Endothelial cell of umbilical vein (primary cell): Measurements from ENCODE around the gene GAB2. TPM values are rescaled to one million over a fixed set of nuclear protein-coding genes. Genes with fewer than 3 reads are reported as not detected.
A peak's percentile ranks its signal among the peaks of the same experiment; 100 is the strongest.

Experiments
- BruUV-seq: library from RNA; stranded (reverse); fragments of 400-500 nt; replicated peaks from 2 replicates; lab custom pipeline; 2021; lab: Mats Ljungman, UMichigan
- CTCF ChIA-PET: fragments of 300-600, 350-600 bp; sonication (Branson Sonifier 250); formaldehyde crosslinking; loops from one replicate; lab custom pipeline; 2021; ENCODE audit warnings: antibody characterized with exemption, inconsistent platforms; lab: Charles Lee
- POLR2A ChIA-PET: fragments of 300-600, 350-600 bp; sonication (Branson Sonifier 250); formaldehyde crosslinking; loops from one replicate; lab custom pipeline; 2021; ENCODE audit warnings: antibody characterized with exemption, inconsistent platforms; lab: Charles Lee
- DNase-seq: peaks from one replicate; pipeline ENCODE4 v3.0.0-alpha.2; 2011; ENCODE audit warnings: low read depth, low spot score
- FAIRE-seq: peaks from 2 replicates; lab custom pipeline; 2011; peaks lifted over from hg19 to GRCh38; lab: Jason Lieb, UNC
- H2AFZ ChIP-seq: 2 replicates; pipeline ENCODE4 v1.6.0; 2012; ENCODE audit warnings: low read depth, low read length, control low read depth, inconsistent platforms
- H3K27ac ChIP-seq: 2 replicates; pipeline ENCODE4 v1.5.1; 2011; ENCODE audit warnings: low read depth, mild to moderate bottlenecking, control low read depth, low read length, moderate library complexity; ENCODE audit not compliant: insufficient read depth
- H3K27me3 ChIP-seq, 2 experiments: 2 replicates each; pipeline versions ENCODE4 v1.6.0 to v1.6.1; 2011; ENCODE audit warnings: low read length in 2 of 2, mixed read lengths in 1 of 2; ENCODE audit not compliant: control insufficient read depth in 2 of 2, insufficient read depth in 2 of 2
- H3K36me3 ChIP-seq, 2 experiments: 2 replicates in 1 of 2; 3 replicates in 1 of 2; pipeline ENCODE4 v1.5.1; 2011; ENCODE audit warnings: low read length in 2 of 2, mild to moderate bottlenecking in 1 of 2, moderate library complexity in 1 of 2; ENCODE audit not compliant: control insufficient read depth in 2 of 2, insufficient read depth in 2 of 2; ENCODE audit errors: extremely low read depth in 1 of 2
- H3K4me1 ChIP-seq: 3 replicates; pipeline ENCODE4 v1.5.1; 2011; ENCODE audit warnings: mild to moderate bottlenecking, low read length; ENCODE audit not compliant: control insufficient read depth, insufficient read depth; ENCODE audit errors: extremely low read depth
- H3K4me2 ChIP-seq: 2 replicates; pipeline ENCODE4 v1.6.1; 2011; ENCODE audit warnings: low read length, control low read depth, mixed read lengths; ENCODE audit not compliant: insufficient read depth
- H3K4me3 ChIP-seq, 3 experiments: fragments of 200-600 bp in 1 of 3; sonication (generic), shearing (Covaris generic) in 1 of 3; replicated peaks in 1 of 3; 2 replicates each; pipeline ENCODE4 v1.5.1; 2011 to 2016; ENCODE audit warnings: control low read depth in 3 of 3, low read length in 3 of 3, mild to moderate bottlenecking in 2 of 3, inconsistent platforms in 1 of 3, low read depth in 1 of 3, moderate library complexity in 1 of 3; ENCODE audit not compliant: insufficient read depth in 1 of 3
- H3K79me2 ChIP-seq: 2 replicates; pipeline ENCODE4 v1.6.0; 2012; ENCODE audit warnings: low read length, inconsistent platforms; ENCODE audit not compliant: control insufficient read depth, insufficient read depth
- H3K9ac ChIP-seq: replicated peaks from 2 replicates; pipeline ENCODE3; 2011; ENCODE audit warnings: low read length, control low read depth; ENCODE audit not compliant: insufficient read depth; ENCODE audit errors: extremely low read depth
- H3K9me1 ChIP-seq: replicated peaks from 3 replicates; pipeline ENCODE4 v1.6.0; 2011; ENCODE audit warnings: mild to moderate bottlenecking, low read length; ENCODE audit not compliant: control insufficient read depth, insufficient read depth; ENCODE audit errors: extremely low read depth
- H3K9me3 ChIP-seq: replicated peaks from 2 replicates; pipeline ENCODE4 v1.5.1; 2012; ENCODE audit warnings: low read length, inconsistent platforms; ENCODE audit not compliant: control insufficient read depth, insufficient read depth
- H4K20me1 ChIP-seq: replicated peaks from 2 replicates; pipeline ENCODE3; 2011; ENCODE audit warnings: mild to moderate bottlenecking, low read length; ENCODE audit not compliant: control insufficient read depth, insufficient read depth; ENCODE audit errors: extremely low read depth
- FOS ChIP-seq: IDR thresholded peaks from 2 replicates; pipeline ENCODE4 v1.6.1; 2011; ENCODE audit warnings: mild to moderate bottlenecking, low read length, moderate library complexity, borderline replicate concordance; ENCODE audit not compliant: insufficient read depth
- GATA2 ChIP-seq: IDR thresholded peaks from 2 replicates; pipeline ENCODE4 v1.7.0; 2011; ENCODE audit warnings: low read depth, mild to moderate bottlenecking, moderate library complexity, mixed read lengths, low read length; ENCODE audit not compliant: insufficient read length, insufficient read depth
- JUN ChIP-seq: IDR thresholded peaks from 2 replicates; pipeline ENCODE4 v1.6.1; 2011; ENCODE audit warnings: borderline replicate concordance, low read depth; ENCODE audit not compliant: insufficient read length, insufficient read depth
- POLR2A ChIP-seq: IDR thresholded peaks from 2 replicates; pipeline ENCODE4 v1.6.1; 2012; ENCODE audit warnings: low read depth, mild to moderate bottlenecking, control low read depth, low read length
- POLR2AphosphoS5 ChIP-seq: IDR thresholded peaks from 2 replicates; pipeline ENCODE4 v1.6.1; 2012; ENCODE audit warnings: low read depth, mild to moderate bottlenecking, control low read depth, low read length, moderate library complexity; ENCODE audit not compliant: insufficient read depth
- dilution Hi-C: fragments of 300-500 bp; cut with MboI; formaldehyde crosslinking; loops from one replicate; pipeline ENCODE4 v1.15.0; 2019; ENCODE audit warnings: low sequenced_read_pairs; ENCODE audit not compliant: extremely low pct_ligation_motif_present
- intact Hi-C: fragments of 100-400 bp; cut with micrococcal nuclease; formaldehyde crosslinking; loops from one replicate; pipeline ENCODE4 v1.10.0; 2022
- polyA plus RNA-seq, 4 experiments: library from polyadenylated mRNA; depleted of rRNA in 3 of 4; stranded (reverse) in 3 of 4; unstranded in 1 of 4; fragments of >200 nt; gene quantifications; 2 replicates each; pipeline versions ENCODE4 v1.2.1 to v1.2.3, GENCODE V29; 2011 to 2012; ENCODE audit warnings: missing spikeins in 1 of 4
- total RNA-seq: library from RNA; stranded (reverse); gene quantifications from 2 replicates; pipeline ENCODE4 v1.2.3, GENCODE V29; 2021
- TF ChIP-seq, protein P1 (sequence below), 2 donors: IDR thresholded peaks; 1 replicate in 1 of 2; 2 replicates in 1 of 2; pipeline ENCODE4 v1.5.1; 2011; ENCODE audit warnings: low read length in 2 of 2, mild to moderate bottlenecking in 2 of 2, moderate library complexity in 2 of 2, control low read depth in 1 of 2, inconsistent platforms in 1 of 2, low read depth in 1 of 2; ENCODE audit not compliant: insufficient read depth in 1 of 2; ENCODE audit errors: extremely low read depth in 1 of 2
- TF ChIP-seq, protein P2 (sequence below): IDR thresholded peaks from 2 replicates; pipeline ENCODE4 v1.6.1; 2011; ENCODE audit not compliant: insufficient read depth, insufficient read length

Gene GAB2
- total and polyA plus RNA-seq, 2 donors (not counting 3 experiments of a cell fraction or from before 2014, with no cell fraction given) = 19.6 to 39.6 TPM

DNA sequence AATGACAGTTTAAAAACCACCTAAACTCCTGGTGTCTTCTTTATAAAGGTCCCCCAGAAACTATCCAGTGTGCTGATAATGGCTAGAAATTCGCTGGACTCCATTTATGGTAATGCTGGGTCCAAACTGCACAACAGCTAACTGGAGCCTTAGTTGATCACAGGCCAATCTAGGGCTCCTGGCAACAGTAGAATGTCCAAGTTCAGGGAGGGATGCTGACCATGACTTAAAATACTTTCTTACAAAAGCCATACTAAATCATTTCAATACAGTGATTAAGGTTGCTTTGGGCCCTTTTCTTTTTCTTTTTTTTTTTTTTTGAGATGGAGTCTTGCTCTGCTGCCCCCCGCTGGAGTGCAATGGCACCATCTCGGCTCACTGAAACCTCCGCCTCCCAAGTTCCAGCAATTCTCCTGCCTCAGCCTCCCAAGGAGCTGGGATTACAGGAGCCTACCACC, 14.5 kb upstream of the GAB2 start:
- dilution Hi-C loops (no loop called here), intact Hi-C loops (loop anchor here (1.0 kb wide), 2 partner anchors 13 to 204 kb away; no protein-coding TSS in a partner anchor)
- no peaks in the 10 kb centered on the region for H3K4me1 ChIP-seq
- H3K79me2 ChIP-seq = no peaks in the 10 kb centered on the region
- no peak overlapping the region for H3K4me2 ChIP-seq
- H3K9ac ChIP-seq = no peak overlapping the region
- no peaks in the 10 kb centered on the region for H4K20me1 ChIP-seq
- no peaks in the 10 kb centered on the region for H3K9me1 ChIP-seq
- H3K36me3 ChIP-seq = no peaks in the 10 kb centered on the region
- H3K4me3 ChIP-seq = no peak overlapping the region
- H3K27me3 ChIP-seq = no peaks in the 10 kb centered on the region
- no peak overlapping the region for H2AFZ ChIP-seq
- H3K27ac ChIP-seq = no peak overlapping the region
- FAIRE-seq (peak; percentile 44), DNase-seq (peak; percentile 40)
- BruUV-seq = no TSS peak
- CTCF ChIA-PET = interaction anchor here (0.5 to 6.3 kb wide), 20 partner anchors 10 to 355 kb away, joined by 3 to 100 read pairs (median 3); partner anchors contain the start of gene GAB2
- no peak for TF ChIP-seq JUN
- TF ChIP-seq, protein P1, sequence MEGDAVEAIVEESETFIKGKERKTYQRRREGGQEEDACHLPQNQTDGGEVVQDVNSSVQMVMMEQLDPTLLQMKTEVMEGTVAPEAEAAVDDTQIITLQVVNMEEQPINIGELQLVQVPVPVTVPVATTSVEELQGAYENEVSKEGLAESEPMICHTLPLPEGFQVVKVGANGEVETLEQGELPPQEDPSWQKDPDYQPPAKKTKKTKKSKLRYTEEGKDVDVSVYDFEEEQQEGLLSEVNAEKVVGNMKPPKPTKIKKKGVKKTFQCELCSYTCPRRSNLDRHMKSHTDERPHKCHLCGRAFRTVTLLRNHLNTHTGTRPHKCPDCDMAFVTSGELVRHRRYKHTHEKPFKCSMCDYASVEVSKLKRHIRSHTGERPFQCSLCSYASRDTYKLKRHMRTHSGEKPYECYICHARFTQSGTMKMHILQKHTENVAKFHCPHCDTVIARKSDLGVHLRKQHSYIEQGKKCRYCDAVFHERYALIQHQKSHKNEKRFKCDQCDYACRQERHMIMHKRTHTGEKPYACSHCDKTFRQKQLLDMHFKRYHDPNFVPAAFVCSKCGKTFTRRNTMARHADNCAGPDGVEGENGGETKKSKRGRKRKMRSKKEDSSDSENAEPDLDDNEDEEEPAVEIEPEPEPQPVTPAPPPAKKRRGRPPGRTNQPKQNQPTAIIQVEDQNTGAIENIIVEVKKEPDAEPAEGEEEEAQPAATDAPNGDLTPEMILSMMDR (IDR thresholded peaks at IDR 0.05; ENCODE audit: extremely low read depth in 1 of 2, insufficient read depth in 1 of 2, low read depth in 1 of 2, low read length in 2 of 2) = peak; percentile 40 to 67
- POLR2A ChIA-PET = interaction anchor here (0.7 kb wide), 1 partner anchor 11 kb away, joined by 4 read pairs; no protein-coding TSS in a partner anchor
- no peaks in the 10 kb centered on the region for H3K9me3 ChIP-seq

DNA sequence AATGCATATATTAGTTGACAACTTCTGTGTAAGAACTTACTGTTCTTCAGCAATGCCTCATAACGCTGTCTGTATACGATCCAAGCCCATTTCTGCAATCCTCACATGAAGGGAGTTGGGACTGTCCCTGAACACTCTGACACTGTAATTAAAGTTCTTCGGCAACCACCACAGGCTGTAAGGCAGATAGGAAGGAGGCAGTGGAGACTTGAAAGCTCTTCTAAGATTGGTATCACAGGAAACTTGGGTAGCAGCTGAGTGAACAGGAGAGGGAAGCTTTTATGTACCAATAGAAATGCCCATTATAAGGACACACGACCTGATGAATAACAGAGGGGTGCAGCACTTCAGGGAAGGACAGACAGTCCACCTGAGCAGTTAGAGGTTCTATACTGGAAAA, 12.0 kb upstream of the GAB2 start:
- H4K20me1 ChIP-seq = no peaks in the 10 kb centered on the region
- intact Hi-C loops (no loop called here), dilution Hi-C loops (no loop called here)
- H3K9me3 ChIP-seq = no peaks in the 10 kb centered on the region
- H3K9ac ChIP-seq = no peak overlapping the region
- DNase-seq = no peak
- CTCF ChIA-PET = interaction anchor here (3.0 to 6.3 kb wide), 3 partner anchors 11 to 202 kb away, joined by 20 to 100 read pairs (median 30); partner anchors contain the start of gene GAB2
- H3K36me3 ChIP-seq = no peaks in the 10 kb centered on the region
- H3K79me2 ChIP-seq = no peaks in the 10 kb centered on the region
- no peak for TF ChIP-seq FOS
- TF ChIP-seq, protein P1 (IDR thresholded peaks at IDR 0.05; ENCODE audit: extremely low read depth in 1 of 2, insufficient read depth in 1 of 2, low read depth in 1 of 2, low read length in 2 of 2) = no peak
- TF ChIP-seq POLR2AphosphoS5 = no peak
- TF ChIP-seq POLR2A = no peak
- TF ChIP-seq, protein P2, sequence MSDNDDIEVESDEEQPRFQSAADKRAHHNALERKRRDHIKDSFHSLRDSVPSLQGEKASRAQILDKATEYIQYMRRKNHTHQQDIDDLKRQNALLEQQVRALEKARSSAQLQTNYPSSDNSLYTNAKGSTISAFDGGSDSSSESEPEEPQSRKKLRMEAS = no peak
- TF ChIP-seq JUN = no peak
- no peak for TF ChIP-seq GATA2
- no peak for FAIRE-seq
- H2AFZ ChIP-seq = no peak overlapping the region
- POLR2A ChIA-PET = interaction anchor here (0.9 kb wide), 1 partner anchor 14 kb away, joined by 3 read pairs; no protein-coding TSS in a partner anchor
- peaks cover 3% of the 10 kb centered on the region for H3K4me1 ChIP-seq
- no TSS peak for BruUV-seq
- H3K27me3 ChIP-seq = no peaks in the 10 kb centered on the region
- no peak overlapping the region for H3K27ac ChIP-seq
- no peak overlapping the region for H3K4me2 ChIP-seq
- no peak overlapping the region for H3K4me3 ChIP-seq
- no peaks in the 10 kb centered on the region for H3K9me1 ChIP-seq
